ENCODE data around the gene STUB1. TPM values are rescaled to one million over a fixed set of nuclear protein-coding genes. Genes with fewer than 3 reads are reported as not detected.

Gene STUB1
- total and polyA plus RNA-seq, 2 experiments from 2014 or later: 91.7 to 108 TPM

- no peak for TF ChIP-seq ETS1 (IDR thresholded peaks at IDR 0.05)
- no peak for TF ChIP-seq POLR2AphosphoS5 (IDR thresholded peaks at IDR 0.05; ENCODE audit: low read depth)
- TF ChIP-seq ZNF331 (CRISPR knock-in tag; IDR thresholded peaks at IDR 0.05; ENCODE audit: low read depth): no peak
- TF ChIP-seq EZH2 (IDR thresholded peaks at IDR 0.05; ENCODE audit: low read depth, unreplicated experiment): no peak
These were observed 28.7 kb downstream of the STUB1 start (continued) for GRCh38 chr16:708959-709358.

GRCh38 chr16:709566-710499 is 29.6 kb downstream of the STUB1 start:
- Histone ChIP-seq H3K4me1 (ENCODE audit: insufficient read depth) (no peaks in the 10 kb centered on the region), H3K36me3 (ENCODE audit: insufficient read depth) (no peaks in the 10 kb centered on the region), H3K4me3 (no peak overlapping the region), H2AFZ (no peak overlapping the region), H3F3A (replicated peaks; ENCODE audit: low read depth) (0 out of 2 replicates have a peak, but pooled peaks cover 6% of the 10 kb centered on the region), H3K27me3 (ENCODE audit: insufficient read depth) (peaks cover 68% of the 10 kb centered on the region), H3K79me2 (replicated peaks; ENCODE audit: insufficient read depth) (no peaks in the 10 kb centered on the region), H3K4me2 (no peak overlapping the region), H3K9me2 (ENCODE audit: insufficient read depth) (no peaks in the 10 kb centered on the region), H4K20me1 (replicated peaks; ENCODE audit: insufficient read depth) (no peaks in the 10 kb centered on the region), H3K27ac (ENCODE audit: low read depth) (no peak overlapping the region)
- Mint-ChIP-seq H3K9me3 (peaks cover 4% of the 10 kb centered on the region; the same call in 1 of the 3 replicates), H3K27ac (no peak overlapping the region), H3K4me1 (no peaks in the 10 kb centered on the region; the same call in 2 of the 3 replicates), H3K36me3 (ENCODE audit: low read depth) (no peaks in the 10 kb centered on the region), H3K4me3 (no peak overlapping the region; the same call in 2 of the 3 replicates), H3K27me3 (ENCODE audit: insufficient read depth, low read depth, poor library complexity) (peaks cover 57% of the 10 kb centered on the region)
- ATAC-seq (peak; percentile 3; the same call in 2 of the 3 replicates), DNase-seq (ENCODE audit: low spot score) (peak; percentile 79)
- TF ChIP-seq CTCF (conservative IDR thresholded peaks at IDR 0.05; ENCODE audit: low read depth in 2 of 2): 0 out of 4 replicates have a peak, but pooled peaks of 1 of the 2 experiments have one; percentile 13
- no peak for TF ChIP-seq REST (IDR thresholded peaks at IDR 0.05; ENCODE audit: unreplicated experiment)
- no peak for TF ChIP-seq STAT1 (IDR thresholded peaks at IDR 0.05; ENCODE audit: unreplicated experiment)

Measured in GM23338 (cell line).